GM21737 (cell line): ENCODE results near the gene NEU3.

Experiments
- ATAC-seq: cut with Tn5 transposase; IDR thresholded peaks from one replicate; pipeline ENCODE4 v1.9.1; 2021; ENCODE audit warnings: mild to moderate bottlenecking, moderate library complexity; ENCODE audit not compliant: unreplicated experiment

The NEU3 gene

DNA sequence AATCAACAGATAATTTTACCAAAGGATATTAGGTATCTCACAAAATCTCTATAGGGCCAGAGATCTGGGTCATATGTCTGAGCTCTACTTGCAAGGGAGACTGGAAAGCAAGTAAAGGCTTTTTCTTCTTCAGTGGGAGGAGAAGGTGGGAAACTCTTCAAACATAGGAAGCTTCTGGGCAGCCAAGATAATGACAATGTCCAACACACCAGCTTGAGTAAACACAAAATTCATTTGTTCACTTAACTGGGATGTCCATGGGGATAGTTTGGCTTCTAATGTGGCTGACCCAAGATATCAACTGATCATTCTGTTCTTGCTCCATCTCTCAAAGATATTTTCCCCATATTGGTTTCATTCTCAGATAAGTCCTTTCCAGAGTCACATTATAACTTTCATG lies 70.6 kb downstream of the NEU3 start:
- ATAC-seq: no peak

DNA sequence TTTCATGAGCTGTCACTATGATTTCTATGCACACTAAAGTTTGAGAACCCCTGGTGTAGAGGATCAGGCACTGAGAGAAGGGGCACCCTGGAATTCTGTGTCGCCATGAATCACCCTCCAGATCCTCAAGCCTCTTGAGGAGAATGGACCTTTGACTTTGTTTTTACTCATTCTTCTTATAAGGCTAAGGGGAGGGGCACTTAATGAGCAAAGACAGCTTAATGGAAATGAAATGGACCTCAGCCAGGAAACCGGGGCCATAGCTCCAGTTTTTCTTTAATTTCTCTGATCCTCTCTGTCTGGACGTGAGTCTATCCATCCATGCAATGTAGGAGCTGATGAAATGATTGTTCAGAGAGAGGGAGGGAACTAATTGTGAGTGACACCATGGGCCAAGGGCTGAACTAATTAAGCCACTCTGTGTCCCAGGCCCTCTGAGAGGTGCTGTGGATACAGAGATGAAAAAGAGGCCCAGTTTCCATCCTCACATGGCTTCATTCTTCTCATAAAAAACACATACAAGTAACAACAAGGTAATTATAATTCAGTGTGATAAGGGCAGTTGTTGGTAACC lies 75.1 kb downstream of the NEU3 start:
- ATAC-seq: no peak

DNA sequence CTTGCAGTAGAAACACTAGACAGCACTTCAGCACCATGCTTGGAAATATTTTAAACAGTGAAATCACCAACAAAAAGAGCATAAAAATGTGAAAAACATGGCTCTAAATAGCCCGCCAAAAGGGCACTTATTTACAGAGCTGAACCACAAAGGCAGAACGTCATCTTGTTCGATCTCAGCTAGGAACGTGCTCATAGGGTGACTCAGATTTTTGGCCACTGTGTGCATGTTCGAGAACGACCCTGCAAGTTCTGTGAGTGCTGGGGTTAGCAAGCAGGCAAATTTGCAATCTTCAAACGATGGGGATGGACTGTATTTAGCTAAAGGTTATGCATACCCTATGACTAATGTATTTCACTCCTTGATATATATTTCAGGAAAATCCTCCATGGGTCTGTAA lies 77.3 kb downstream of the NEU3 start:
- ATAC-seq: no peak
